ENCODE data around the gene GYS1. TPM values are rescaled to one million over a fixed set of nuclear protein-coding genes. Genes with fewer than 3 reads are reported as not detected.
"Not testable (repeated sequence)": the region's sequence is repeated elsewhere in the genome, so short reads cannot be mapped to it uniquely, and the experiment has no call there.

Gene GYS1
- total RNA-seq, 1 experiment from 2014 or later: 59.6 TPM

DNA sequence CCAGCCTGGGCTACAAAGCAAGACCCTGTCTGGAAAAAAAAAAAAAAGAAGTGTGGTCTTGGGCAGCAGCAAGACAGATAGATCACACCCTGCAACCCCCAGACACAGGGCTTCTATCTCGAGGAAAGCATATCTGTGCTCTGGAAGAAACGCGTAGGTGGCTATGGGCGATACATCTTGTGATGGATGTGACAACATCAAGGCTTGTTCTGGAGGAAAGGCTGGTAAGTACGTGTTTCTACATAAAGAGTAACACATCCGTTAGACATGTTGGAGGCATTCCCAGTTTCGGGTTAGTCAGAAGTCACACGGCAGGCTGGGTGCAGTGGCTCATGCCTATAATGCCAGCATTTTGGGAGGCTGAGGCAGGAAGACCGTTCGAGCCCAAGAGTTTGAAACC lies 66.2 kb downstream of the GYS1 start:
- peak overlapping the region; percentile 80 for H3K27ac Mint-ChIP-seq (ENCODE audit: unreplicated experiment)
- DNase-seq: peak; percentile 65
- no peaks in the 10 kb centered on the region for H3K9me3 Mint-ChIP-seq (ENCODE audit: low read depth, unreplicated experiment)
- H3K36me3 Mint-ChIP-seq (ENCODE audit: insufficient read depth, unreplicated experiment): peaks cover 46% of the 10 kb centered on the region
- BruUV-seq (replicated peaks): no TSS peak
- no peaks in the 10 kb centered on the region for H3K27me3 Mint-ChIP-seq (ENCODE audit: unreplicated experiment)
- CTCF ChIA-PET: no interaction called here
- peak overlapping the region; percentile 28 for H3K4me3 Mint-ChIP-seq (ENCODE audit: low read depth, unreplicated experiment)
- intact Hi-C loops (cut with micrococcal nuclease; ENCODE audit: unreplicated experiment): no loop called here
- H3K4me1 Mint-ChIP-seq (ENCODE audit: low read depth, unreplicated experiment): peaks cover 8% of the 10 kb centered on the region
- TF ChIP-seq, protein P1, sequence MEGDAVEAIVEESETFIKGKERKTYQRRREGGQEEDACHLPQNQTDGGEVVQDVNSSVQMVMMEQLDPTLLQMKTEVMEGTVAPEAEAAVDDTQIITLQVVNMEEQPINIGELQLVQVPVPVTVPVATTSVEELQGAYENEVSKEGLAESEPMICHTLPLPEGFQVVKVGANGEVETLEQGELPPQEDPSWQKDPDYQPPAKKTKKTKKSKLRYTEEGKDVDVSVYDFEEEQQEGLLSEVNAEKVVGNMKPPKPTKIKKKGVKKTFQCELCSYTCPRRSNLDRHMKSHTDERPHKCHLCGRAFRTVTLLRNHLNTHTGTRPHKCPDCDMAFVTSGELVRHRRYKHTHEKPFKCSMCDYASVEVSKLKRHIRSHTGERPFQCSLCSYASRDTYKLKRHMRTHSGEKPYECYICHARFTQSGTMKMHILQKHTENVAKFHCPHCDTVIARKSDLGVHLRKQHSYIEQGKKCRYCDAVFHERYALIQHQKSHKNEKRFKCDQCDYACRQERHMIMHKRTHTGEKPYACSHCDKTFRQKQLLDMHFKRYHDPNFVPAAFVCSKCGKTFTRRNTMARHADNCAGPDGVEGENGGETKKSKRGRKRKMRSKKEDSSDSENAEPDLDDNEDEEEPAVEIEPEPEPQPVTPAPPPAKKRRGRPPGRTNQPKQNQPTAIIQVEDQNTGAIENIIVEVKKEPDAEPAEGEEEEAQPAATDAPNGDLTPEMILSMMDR (IDR thresholded peaks at IDR 0.05; ENCODE audit: unreplicated experiment): no peak

DNA sequence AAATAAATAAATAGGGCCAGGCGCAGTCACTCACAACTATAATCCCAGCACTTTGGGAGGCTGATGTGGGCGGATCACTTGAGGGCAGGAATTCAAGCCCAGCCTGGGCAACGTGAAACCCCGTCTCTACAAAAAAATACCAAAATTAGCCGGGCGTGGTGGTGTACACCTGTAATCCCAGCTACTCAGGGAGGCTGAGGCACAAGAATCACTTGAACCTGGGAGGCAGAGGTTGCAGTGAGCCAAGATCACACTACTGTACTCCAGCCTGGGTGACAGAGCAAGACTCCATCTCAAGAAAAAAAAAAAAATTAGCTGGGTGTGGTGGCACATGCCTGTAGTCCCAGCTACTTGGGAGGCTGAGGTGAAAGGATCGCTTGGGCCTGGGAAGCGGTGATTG lies 67.2 kb downstream of the GYS1 start:
- CTCF ChIA-PET: interaction anchor here (0.6 to 1.1 kb wide), 5 partner anchors 7 to 797 kb away, joined by 3 to 8 read pairs (median 3); partner anchors contain the start of gene DHDH
- H3K27ac Mint-ChIP-seq (ENCODE audit: unreplicated experiment); DNase-seq; BruUV-seq (replicated peaks); intact Hi-C loops (cut with micrococcal nuclease; ENCODE audit: unreplicated experiment); H3K4me3 Mint-ChIP-seq (ENCODE audit: low read depth, unreplicated experiment); H3K9me3 Mint-ChIP-seq (ENCODE audit: low read depth, unreplicated experiment); H3K4me1 Mint-ChIP-seq (ENCODE audit: low read depth, unreplicated experiment); H3K27me3 Mint-ChIP-seq (ENCODE audit: unreplicated experiment): not testable (repeated sequence)
- H3K36me3 Mint-ChIP-seq (ENCODE audit: insufficient read depth, unreplicated experiment): peaks cover 56% of the 10 kb centered on the region

DNA sequence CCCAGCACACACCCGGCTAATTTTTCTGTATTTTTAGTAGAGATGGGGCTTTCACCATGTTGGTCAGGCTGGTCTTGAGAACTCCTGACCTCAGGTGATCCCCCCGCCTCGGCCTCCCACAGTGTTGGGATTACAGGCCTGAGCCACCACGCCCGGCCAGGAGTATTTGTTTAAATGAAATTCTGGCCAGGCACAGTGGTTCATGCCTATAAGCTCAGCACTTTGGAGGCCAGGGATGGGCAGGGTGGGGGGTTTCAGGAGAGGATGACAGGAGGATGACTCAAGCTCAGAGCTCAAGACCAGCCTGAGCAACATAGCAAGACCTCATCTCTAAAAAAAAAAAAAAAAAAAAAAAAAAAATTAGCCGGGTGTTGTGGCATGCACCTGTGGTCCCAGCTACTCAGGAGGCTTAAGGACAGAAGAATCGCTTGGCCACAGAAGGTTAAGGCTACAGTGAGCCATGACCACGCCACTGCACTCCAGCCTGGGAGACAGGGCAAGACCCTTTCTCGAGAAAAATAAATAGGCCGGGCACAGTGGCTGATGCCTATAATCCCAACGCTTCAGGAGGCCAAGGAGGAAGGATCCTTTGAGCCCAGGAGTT lies 67.8 kb downstream of the GYS1 start:
- peaks cover 8% of the 10 kb centered on the region for H3K4me1 Mint-ChIP-seq (ENCODE audit: low read depth, unreplicated experiment)
- H3K27me3 Mint-ChIP-seq (ENCODE audit: unreplicated experiment): no peaks in the 10 kb centered on the region
- no peaks in the 10 kb centered on the region for H3K9me3 Mint-ChIP-seq (ENCODE audit: low read depth, unreplicated experiment)
- no peak for DNase-seq
- CTCF ChIA-PET: interaction anchor here (0.6 to 1.2 kb wide), 5 partner anchors 8 to 798 kb away, joined by 3 to 8 read pairs (median 3); partner anchors contain the start of genes DHDH and NUCB1
- H3K4me3 Mint-ChIP-seq (ENCODE audit: low read depth, unreplicated experiment): no peak overlapping the region
- intact Hi-C loops (cut with micrococcal nuclease; ENCODE audit: unreplicated experiment): no loop called here
- peaks cover 58% of the 10 kb centered on the region for H3K36me3 Mint-ChIP-seq (ENCODE audit: insufficient read depth, unreplicated experiment)
- TF ChIP-seq, protein P1 (IDR thresholded peaks at IDR 0.05; ENCODE audit: unreplicated experiment): no peak
- no TSS peak for BruUV-seq (replicated peaks)
- peak overlapping the region; percentile 12 for H3K27ac Mint-ChIP-seq (ENCODE audit: unreplicated experiment)

DNA sequence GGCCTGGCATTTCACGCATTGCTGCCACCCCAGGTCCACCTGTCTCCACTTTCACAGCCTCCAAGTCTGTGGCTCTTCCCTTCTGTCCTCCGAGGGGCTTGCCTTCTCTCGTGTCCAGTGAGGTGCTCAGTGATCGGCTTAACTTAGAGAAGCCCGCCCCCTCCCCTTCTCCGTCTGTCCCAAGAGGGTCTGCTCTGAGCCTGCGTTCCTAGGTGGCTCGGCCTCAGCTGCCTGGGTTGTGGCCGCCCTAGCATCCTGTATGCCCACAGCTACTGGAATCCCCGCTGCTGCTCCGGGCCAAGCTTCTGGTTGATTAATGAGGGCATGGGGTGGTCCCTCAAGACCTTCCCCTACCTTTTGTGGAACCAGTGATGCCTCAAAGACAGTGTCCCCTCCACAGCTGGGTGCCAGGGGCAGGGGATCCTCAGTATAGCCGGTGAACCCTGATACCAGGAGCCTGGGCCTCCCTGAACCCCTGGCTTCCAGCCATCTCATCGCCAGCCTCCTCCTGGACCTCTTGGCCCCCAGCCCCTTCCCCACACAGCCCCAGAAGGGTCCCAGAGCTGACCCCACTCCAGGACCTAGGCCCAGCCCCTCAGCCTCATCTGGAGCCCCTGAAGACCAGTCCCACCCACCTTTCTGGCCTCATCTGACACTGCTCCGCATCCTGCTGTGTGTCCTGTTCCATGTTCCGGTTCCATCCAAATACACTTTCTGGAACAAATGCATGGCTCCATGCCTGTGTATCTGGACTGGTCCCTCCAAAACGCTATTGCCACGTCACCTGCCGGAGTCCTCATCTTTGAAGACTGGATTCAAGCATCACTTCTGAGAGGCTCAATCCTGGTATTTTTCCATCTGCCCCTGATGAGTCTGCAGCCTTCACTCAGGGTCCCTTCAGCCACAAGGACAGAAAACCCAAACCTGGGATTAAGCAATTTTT lies 70.3 kb downstream of the GYS1 start:
- Mint-ChIP-seq H3K9me3 (ENCODE audit: low read depth, unreplicated experiment) (no peaks in the 10 kb centered on the region), H3K27ac (ENCODE audit: unreplicated experiment) (peak overlapping the region; percentile 22), H3K36me3 (ENCODE audit: insufficient read depth, unreplicated experiment) (peaks cover 61% of the 10 kb centered on the region), H3K4me3 (ENCODE audit: low read depth, unreplicated experiment) (no peak overlapping the region), H3K27me3 (ENCODE audit: unreplicated experiment) (no peaks in the 10 kb centered on the region), H3K4me1 (ENCODE audit: low read depth, unreplicated experiment) (peaks cover 8% of the 10 kb centered on the region)
- CTCF ChIA-PET: no interaction called here
- intact Hi-C loops (cut with micrococcal nuclease; ENCODE audit: unreplicated experiment): no loop called here
- TF ChIP-seq, protein P1 (IDR thresholded peaks at IDR 0.05; ENCODE audit: unreplicated experiment): no peak
- BruUV-seq (replicated peaks): TSS peak; percentile 82
- DNase-seq: no peak
